Effector memory CD4-positive, alpha-beta T cell (primary cell): Measurements from ENCODE around the gene GCK.

Experiments used
- DNase-seq, 3 donors: peaks; one replicate each; pipeline ENCODE4 v3.0.0-alpha.2; 2020
- H3K27ac ChIP-seq: 2 replicates; pipeline ENCODE4 v1.7.0; 2013; ENCODE audit warnings: mild to moderate bottlenecking, low read length, moderate library complexity; ENCODE audit not compliant: insufficient read depth, poor library complexity, severe bottlenecking
- H3K27me3 ChIP-seq: replicated peaks from 2 replicates; pipeline ENCODE4 v1.7.0; 2013; ENCODE audit warnings: mild to moderate bottlenecking, low read length; ENCODE audit not compliant: insufficient read depth, control insufficient read depth, poor library complexity, severe bottlenecking
- H3K36me3 ChIP-seq: 2 replicates; pipeline ENCODE4 v1.7.0; 2013; ENCODE audit warnings: mild to moderate bottlenecking, low read length, moderate library complexity; ENCODE audit not compliant: control insufficient read depth, insufficient read depth
- H3K4me1 ChIP-seq: 2 replicates; pipeline ENCODE4 v1.7.0; 2013; ENCODE audit warnings: low read length, mild to moderate bottlenecking; ENCODE audit not compliant: control insufficient read depth, insufficient read depth, poor library complexity, severe bottlenecking
- H3K4me3 ChIP-seq: 2 replicates; pipeline ENCODE4 v1.7.0; 2013; ENCODE audit warnings: low read length, low read depth, mild to moderate bottlenecking; ENCODE audit not compliant: insufficient read depth, poor library complexity, severe bottlenecking
- H3K9me3 ChIP-seq: 2 replicates; pipeline ENCODE4 v1.7.0; 2013; ENCODE audit warnings: mild to moderate bottlenecking, low read length, moderate library complexity; ENCODE audit not compliant: control insufficient read depth

Gene GCK

DNA sequence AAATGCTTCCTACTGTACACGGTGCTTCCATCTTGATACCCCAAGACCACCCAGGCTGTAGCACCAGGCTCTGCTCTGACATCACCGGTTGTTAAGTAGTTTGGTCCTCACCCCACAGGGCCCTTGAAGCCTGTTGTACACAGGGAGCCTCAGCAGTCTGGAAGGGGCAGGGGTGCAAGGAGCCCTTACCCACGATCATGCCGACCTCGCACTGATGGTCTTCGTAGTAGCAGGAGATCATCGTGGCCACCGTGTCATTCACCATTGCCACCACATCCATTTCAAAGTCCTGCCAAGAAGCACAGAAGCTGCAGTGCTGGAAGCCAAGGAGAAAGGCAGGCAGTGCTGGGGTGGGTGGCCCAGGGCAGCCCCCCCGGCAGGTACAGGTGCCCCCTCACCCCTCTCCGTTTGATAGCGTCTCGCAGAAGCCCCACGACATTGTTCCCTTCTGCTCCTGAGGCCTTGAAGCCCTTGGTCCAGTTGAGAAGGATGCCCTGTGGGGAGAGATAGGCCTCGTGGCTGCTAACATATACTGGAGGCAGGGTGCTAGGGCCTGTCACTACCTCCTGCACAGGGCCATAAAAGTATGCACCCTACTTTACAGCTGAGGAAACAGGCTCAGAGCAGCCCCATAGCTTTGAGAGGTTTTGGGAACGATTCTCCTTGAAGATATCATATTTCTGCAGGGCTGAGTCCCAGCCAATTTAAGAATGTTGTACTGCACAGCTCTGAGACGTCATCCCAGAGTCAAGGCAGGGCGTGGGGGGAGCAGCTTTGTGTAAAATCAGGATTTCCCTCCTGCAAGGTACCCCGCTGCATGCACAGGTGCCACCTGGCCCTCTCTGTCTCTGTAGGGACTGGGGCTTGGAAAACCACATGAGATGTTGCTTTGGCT lies 39.4 kb downstream of the GCK start:
- peaks cover 7% of the 10 kb centered on the region for H3K4me1 ChIP-seq
- H3K9me3 ChIP-seq, result no peaks in the 10 kb centered on the region
- no peak for DNase-seq
- no peaks in the 10 kb centered on the region for H3K36me3 ChIP-seq
- no peaks in the 10 kb centered on the region for H3K27me3 ChIP-seq
- H3K27ac ChIP-seq, result no peak overlapping the region
- no peak overlapping the region for H3K4me3 ChIP-seq

DNA sequence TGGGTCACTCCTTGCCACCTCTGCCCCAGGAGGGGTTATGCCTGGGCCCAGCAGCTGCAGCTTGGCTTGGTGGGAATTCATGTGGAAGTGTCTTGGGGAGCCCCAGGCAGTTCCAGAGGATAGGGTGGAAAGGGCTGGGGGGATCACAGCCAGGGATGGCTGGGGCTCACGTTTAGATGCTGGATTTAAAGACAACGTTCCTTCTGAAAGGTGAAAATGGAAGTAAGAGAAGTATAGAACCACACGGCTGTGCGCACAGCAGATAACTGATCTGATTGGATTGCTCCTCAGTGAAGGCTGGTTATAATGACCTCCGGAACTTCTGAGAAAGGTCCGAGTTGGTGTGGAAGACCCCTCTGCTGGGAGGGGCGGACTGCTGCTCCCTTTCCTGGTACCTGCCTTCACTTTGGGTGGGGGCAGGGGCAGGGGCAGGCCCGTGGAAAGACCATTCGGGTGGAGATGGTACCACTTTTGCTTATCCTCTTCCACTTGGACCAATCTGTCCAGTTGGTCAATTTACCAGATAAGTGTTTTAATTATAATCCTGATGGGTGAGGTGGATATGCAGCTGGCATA lies 40.2 kb downstream of the GCK start:
- Histone ChIP-seq H3K9me3 (no peaks in the 10 kb centered on the region), H3K4me1 (peaks cover 7% of the 10 kb centered on the region), H3K27ac (no peak overlapping the region), H3K36me3 (no peaks in the 10 kb centered on the region), H3K4me3 (no peak overlapping the region), H3K27me3 (no peaks in the 10 kb centered on the region)
- DNase-seq, result no peak

DNA sequence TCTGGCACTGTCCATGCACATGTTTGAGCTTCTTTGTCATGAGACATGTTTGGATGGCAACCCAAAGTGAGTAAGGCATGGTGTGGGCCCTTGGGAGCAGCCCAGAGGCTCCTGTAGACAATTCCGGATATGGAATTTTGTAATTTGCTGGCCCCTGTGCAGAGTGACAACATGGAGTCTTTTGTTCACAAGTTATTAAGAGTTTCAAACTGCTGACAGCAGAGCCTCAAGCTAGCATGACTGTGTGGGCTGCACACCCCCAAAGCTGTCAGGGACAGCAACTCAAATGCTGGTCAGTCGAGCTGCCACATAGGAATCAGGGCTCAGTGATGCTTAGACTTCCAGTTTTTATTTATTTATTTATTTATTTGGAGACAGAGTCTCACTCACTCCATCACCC lies 41.1 kb downstream of the GCK start:
- no peak for DNase-seq
- Histone ChIP-seq H3K9me3 (no peaks in the 10 kb centered on the region), H3K4me3 (no peak overlapping the region), H3K36me3 (no peaks in the 10 kb centered on the region), H3K4me1 (peaks cover 7% of the 10 kb centered on the region), H3K27me3 (no peaks in the 10 kb centered on the region), H3K27ac (no peak overlapping the region)

DNA sequence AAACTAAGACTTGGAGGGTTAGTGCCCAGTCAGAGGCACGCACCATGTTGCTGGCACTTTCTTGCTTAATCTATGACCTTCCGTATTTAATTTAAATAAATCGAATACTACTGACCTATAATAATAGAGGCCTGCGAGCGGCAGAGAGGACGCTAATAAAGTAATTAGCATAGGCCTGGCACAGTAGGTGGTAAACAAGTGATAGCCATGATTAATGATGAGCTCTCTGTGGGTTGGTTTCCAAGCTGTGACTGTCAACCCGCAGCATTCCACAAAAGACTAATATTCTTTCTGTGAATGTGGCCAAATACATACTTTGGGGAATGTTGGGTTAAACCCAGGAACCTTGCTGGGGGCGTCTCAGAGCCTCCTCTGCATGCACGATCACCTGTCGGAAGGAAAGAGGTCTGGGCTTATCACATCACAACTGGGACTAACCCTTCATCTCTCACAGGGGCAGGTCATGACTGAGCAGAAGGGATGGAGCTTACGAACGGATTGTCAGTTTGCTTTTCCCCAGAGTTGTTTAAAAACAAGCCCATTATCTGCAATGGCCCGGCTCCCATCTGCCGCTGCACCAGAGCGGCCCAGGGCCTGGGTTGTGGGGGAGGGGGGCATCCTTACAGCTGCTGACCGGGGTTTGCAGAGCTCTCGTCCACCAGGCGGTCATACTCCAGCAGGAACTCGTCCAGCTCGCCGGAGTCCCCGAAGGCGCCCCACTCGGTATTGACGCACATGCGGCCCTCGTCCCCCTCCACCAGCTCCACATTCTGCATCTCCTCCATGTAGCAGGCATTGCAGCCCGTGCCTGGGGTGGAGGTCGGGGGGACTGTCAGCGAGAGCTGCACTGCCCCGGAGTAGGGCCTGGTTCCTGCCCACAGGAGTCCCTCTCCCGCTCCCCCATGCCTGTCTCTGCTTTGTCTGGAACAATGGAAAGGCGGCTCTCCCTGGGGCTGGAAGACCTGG lies 41.9 kb downstream of the GCK start:
- H3K36me3 ChIP-seq, result no peaks in the 10 kb centered on the region
- no peak overlapping the region for H3K27ac ChIP-seq
- H3K4me1 ChIP-seq, result peaks cover 7% of the 10 kb centered on the region
- no peaks in the 10 kb centered on the region for H3K9me3 ChIP-seq
- H3K27me3 ChIP-seq, result no peaks in the 10 kb centered on the region
- DNase-seq, result no peak
- H3K4me3 ChIP-seq, result no peak overlapping the region

DNA sequence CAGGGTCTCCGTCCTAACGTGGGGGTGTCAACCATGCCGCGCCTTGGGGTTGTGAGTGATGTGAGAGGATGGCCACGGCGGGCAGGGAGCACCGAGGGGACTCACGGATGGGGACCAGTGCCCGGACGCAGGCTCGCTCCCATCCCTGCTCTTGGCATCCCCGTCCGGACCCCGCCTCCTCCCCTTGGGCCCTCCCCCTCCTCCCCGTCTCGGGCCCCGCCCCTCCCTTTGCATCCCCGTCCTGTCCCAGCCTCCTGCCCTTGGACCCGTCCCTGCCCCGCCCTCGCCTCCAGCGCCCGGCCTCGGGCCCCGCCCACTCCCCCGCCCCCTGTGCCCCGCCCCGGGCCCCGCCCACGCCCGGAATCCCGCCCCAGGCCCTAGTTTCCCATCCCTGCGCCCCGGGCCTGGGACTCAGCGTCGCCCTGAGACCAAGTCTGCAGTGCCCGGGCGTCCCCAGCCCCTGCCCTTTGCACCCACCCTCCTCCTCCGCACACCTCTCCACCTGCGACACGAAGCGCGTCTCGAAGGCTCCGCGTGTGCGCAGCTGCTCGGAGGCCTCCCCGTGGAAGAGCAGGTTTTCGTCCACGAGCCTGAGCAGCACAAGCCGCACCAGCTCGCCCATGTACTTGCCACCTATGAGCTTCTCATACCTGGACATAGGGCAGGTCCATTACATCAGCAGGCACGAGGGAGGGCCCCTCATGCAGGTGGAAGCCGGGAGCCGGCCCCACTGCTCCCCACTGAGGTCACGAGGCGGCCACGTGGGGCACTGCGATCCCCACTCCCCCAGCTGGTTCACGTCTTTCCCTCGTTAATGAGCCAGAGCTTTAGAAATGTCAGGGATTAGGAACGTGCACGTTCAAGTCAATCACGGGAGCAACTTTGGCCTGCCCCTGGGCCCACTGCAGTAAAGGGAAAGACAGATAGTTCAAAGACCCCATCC lies 43.0 kb downstream of the GCK start:
- Histone ChIP-seq H3K36me3 (no peaks in the 10 kb centered on the region), H3K27me3 (no peaks in the 10 kb centered on the region), H3K9me3 (no peaks in the 10 kb centered on the region), H3K4me3 (peak overlapping the region; percentile 42), H3K27ac (no peak overlapping the region), H3K4me1 (peaks cover 7% of the 10 kb centered on the region)
- peak; percentile 43 to 73 (median 53) for DNase-seq

DNA sequence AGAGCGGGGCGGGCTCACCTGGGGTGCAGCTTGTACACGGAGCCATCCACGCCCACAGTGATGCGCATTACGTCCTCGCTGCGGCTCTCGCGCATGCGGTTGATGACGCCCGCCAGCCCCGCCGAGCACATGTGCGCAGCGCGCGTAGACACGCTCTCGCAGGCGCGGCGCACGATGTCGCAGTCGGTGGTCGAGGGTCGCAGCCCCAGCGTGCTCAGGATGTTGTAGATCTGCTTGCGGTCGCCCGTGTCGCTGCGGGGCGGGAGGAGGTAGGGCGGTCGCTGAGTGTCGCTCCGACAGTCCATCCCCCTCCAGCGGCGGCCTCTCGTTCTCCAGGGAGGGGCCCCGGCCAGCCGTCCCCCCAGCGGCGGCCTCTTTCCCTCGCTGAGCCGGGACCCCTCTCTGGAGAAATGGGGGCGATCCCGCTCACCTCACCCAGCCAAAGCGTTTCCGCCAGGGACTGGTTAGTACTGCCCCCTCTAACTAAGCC lies 43.7 kb downstream of the GCK start:
- H3K27ac ChIP-seq, result no peak overlapping the region

DNA sequence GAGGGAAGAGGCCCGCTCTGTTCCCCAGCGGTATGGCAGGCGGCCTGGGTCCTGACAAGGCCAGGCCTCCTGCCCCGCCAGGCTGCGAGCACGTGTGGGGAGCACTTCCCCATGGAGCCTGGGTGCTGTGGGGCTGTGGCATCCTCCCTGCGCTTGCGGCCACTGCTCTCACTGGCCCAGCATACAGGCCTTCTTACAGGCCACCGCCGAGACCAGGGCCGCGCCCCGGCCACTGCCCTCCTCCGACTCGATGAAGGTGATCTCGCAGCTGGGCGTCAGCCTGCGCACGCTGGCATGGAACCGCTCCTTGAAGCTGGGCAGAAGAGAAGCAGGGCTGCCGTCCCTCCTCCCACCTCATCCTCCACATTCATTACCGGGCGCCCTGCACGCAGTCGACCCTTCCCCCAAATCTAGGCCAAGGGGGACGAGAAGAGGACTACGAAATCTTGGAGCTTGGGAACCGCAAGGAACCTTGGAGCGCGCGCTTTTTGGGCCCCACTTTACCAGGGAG lies 44.2 kb downstream of the GCK start:
- Histone ChIP-seq H3K36me3 (no peaks in the 10 kb centered on the region), H3K4me1 (peaks cover 7% of the 10 kb centered on the region), H3K9me3 (no peaks in the 10 kb centered on the region), H3K4me3 (peak overlapping the region; percentile 42), H3K27me3 (no peaks in the 10 kb centered on the region), H3K27ac (no peak overlapping the region)
- DNase-seq, result no peak

More for the DNA sequence above, 43.7 kb downstream of the GCK start:
- Histone ChIP-seq H3K4me3 (peak overlapping the region; percentile 42), H3K4me1 (peaks cover 7% of the 10 kb centered on the region), H3K27me3 (no peaks in the 10 kb centered on the region), H3K36me3 (no peaks in the 10 kb centered on the region), H3K9me3 (no peaks in the 10 kb centered on the region)
- DNase-seq, result peak; percentile 32 to 45 (median 41)

DNA sequence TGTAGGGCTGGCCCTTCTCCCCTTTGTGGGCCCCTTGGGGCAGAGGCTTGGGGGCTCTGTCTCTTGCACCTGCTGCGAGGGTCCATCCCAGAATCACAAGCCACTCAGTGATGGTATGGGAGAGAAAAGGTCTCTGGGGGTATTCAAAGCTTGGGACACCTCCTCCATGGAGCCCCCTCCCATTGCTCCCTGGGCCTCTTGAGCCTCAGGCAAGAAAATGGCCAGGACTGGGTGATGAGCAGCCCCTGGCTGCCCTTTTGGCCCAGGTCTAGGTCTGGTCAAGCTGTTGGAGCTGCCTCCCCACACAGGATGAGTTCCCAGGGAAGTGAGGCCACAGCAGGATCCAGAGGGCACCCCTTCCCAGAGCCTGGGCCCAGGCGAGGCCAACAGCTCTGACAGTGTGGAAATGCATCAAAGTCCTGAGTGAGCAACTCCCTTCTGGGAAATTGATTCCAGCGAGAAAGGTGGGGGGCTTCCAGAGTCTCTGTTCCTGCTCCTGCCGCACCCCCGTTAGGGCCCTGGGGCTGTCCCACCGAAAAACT lies 44.7 kb downstream of the GCK start:
- H3K4me3 ChIP-seq, result no peak overlapping the region
- no peaks in the 10 kb centered on the region for H3K36me3 ChIP-seq
- H3K4me1 ChIP-seq, result peaks cover 7% of the 10 kb centered on the region
- H3K9me3 ChIP-seq, result no peaks in the 10 kb centered on the region
- H3K27ac ChIP-seq, result no peak overlapping the region
- no peaks in the 10 kb centered on the region for H3K27me3 ChIP-seq
- no peak for DNase-seq
